Astrocyte (in vitro differentiated cells and primary cell): ENCODE results near the gene CHRNA4. TPM values are rescaled to one million over a fixed set of nuclear protein-coding genes. Genes with fewer than 3 reads are reported as not detected.

ENCODE experiments used
- DNase-seq: peaks from one replicate; pipeline ENCODE4 v3.0.0-alpha.2; 2010; ENCODE audit warnings: low read depth
- FAIRE-seq: peaks from 2 replicates; lab custom pipeline; 2011; peaks lifted over from hg19 to GRCh38; lab: Jason Lieb, UNC
- H2AFZ ChIP-seq: 2 replicates; pipeline ENCODE4 v1.6.0; 2012; ENCODE audit warnings: low read depth, low read length, inconsistent platforms
- H3K27ac ChIP-seq: 2 replicates; pipeline ENCODE4 v1.5.1; 2011; ENCODE audit warnings: low read depth, low read length, inconsistent platforms
- H3K27me3 ChIP-seq: 2 replicates; pipeline ENCODE4 v1.6.0; 2011; ENCODE audit warnings: low read length, inconsistent platforms; ENCODE audit not compliant: insufficient read depth
- H3K36me3 ChIP-seq: 2 replicates; pipeline ENCODE4 v1.5.1; 2011; ENCODE audit warnings: low read length, inconsistent platforms; ENCODE audit not compliant: insufficient read depth
- H3K4me1 ChIP-seq: 2 replicates; pipeline ENCODE4 v1.5.1; 2011; ENCODE audit warnings: low read length, inconsistent platforms; ENCODE audit not compliant: insufficient read depth
- H3K4me2 ChIP-seq: 2 replicates; pipeline ENCODE4 v1.6.0; 2012; ENCODE audit warnings: low read length, inconsistent platforms
- H3K4me3 ChIP-seq: 2 replicates; pipeline ENCODE4 v1.5.1; 2011; ENCODE audit warnings: low read depth, mild to moderate bottlenecking, low read length, inconsistent platforms; ENCODE audit not compliant: insufficient read depth
- H3K79me2 ChIP-seq: 2 replicates; pipeline ENCODE4 v1.6.0; 2012; ENCODE audit warnings: mild to moderate bottlenecking, low read length, inconsistent platforms; ENCODE audit not compliant: insufficient read depth
- H3K9ac ChIP-seq: 2 replicates; pipeline ENCODE4 v1.6.0; 2012; ENCODE audit warnings: mild to moderate bottlenecking, low read length, inconsistent platforms
- H3K9me3 ChIP-seq: 2 replicates; pipeline ENCODE4 v1.5.1; 2012; ENCODE audit warnings: low read depth, mild to moderate bottlenecking, low read length, inconsistent platforms; ENCODE audit not compliant: insufficient read depth
- H4K20me1 ChIP-seq: 2 replicates; pipeline ENCODE4 v1.6.0; 2012; ENCODE audit warnings: low read length, inconsistent platforms; ENCODE audit not compliant: insufficient read depth
- H3K27ac Mint-ChIP-seq: one replicate; pipeline ENCODE4 v1.8.0; 2021; ENCODE audit warnings: mild to moderate bottlenecking, mixed read lengths; ENCODE audit not compliant: unreplicated experiment
- H3K27me3 Mint-ChIP-seq: one replicate; pipeline ENCODE4 v1.8.0; 2021; ENCODE audit warnings: low read depth, mixed read lengths; ENCODE audit not compliant: unreplicated experiment
- H3K36me3 Mint-ChIP-seq: one replicate; pipeline ENCODE4 v1.8.0; 2021; ENCODE audit warnings: low read depth, mixed read lengths; ENCODE audit not compliant: unreplicated experiment
- H3K4me1 Mint-ChIP-seq: one replicate; pipeline ENCODE4 v1.8.0; 2021; ENCODE audit warnings: low read depth, mixed read lengths; ENCODE audit not compliant: unreplicated experiment
- H3K4me3 Mint-ChIP-seq: one replicate; pipeline ENCODE4 v1.8.0; 2021; ENCODE audit warnings: mild to moderate bottlenecking, moderate library complexity, mixed read lengths; ENCODE audit not compliant: unreplicated experiment
- H3K9me3 Mint-ChIP-seq: one replicate; pipeline ENCODE4 v1.8.0; 2021; ENCODE audit warnings: mild to moderate bottlenecking, mixed read lengths; ENCODE audit not compliant: unreplicated experiment
- CTCF ChIP-seq: IDR thresholded peaks from 2 replicates; pipeline ENCODE4 v1.5.1; 2011; ENCODE audit warnings: low read depth, mild to moderate bottlenecking, inconsistent platforms, low read length, moderate library complexity; ENCODE audit not compliant: insufficient read depth
- EZH2 ChIP-seq: IDR thresholded peaks from 2 replicates; pipeline ENCODE4 v1.6.1; 2012; ENCODE audit warnings: mild to moderate bottlenecking, low read length, inconsistent platforms; ENCODE audit not compliant: insufficient read depth
- total RNA-seq: library from RNA; stranded (reverse); gene quantifications from 2 replicates; pipeline ENCODE4 v1.2.1, GENCODE V29; 2021

The CHRNA4 gene
- total RNA-seq, 1 donor from 2014 or later = 1.8 TPM

- Histone ChIP-seq H3K4me2 (no peak overlapping the region), H2AFZ (no peak overlapping the region), H3K9ac (no peak overlapping the region), H3K4me1 (no peaks in the 10 kb centered on the region), H4K20me1 (peaks cover 41% of the 10 kb centered on the region), H3K27ac (no peak overlapping the region), H3K9me3 (no peaks in the 10 kb centered on the region), H3K27me3 (peaks cover 17% of the 10 kb centered on the region), H3K4me3 (no peak overlapping the region), H3K36me3 (no peaks in the 10 kb centered on the region), H3K79me2 (no peaks in the 10 kb centered on the region)
- Mint-ChIP-seq H3K4me3 (no peak overlapping the region), H3K9me3 (no peaks in the 10 kb centered on the region), H3K36me3 (peaks cover 2% of the 10 kb centered on the region), H3K27ac (peak overlapping the region; percentile 34), H3K27me3 (peaks cover 2% of the 10 kb centered on the region), H3K4me1 (peaks cover 5% of the 10 kb centered on the region)
- no peak for DNase-seq
- FAIRE-seq = no peak
- TF ChIP-seq EZH2 (no peak), CTCF (no peak)
Observed at GRCh38 chr20:63293456-63293855, 67.7 kb downstream of the CHRNA4 start.

Other genes starting within 250 kb of the CHRNA4 start
- gene YTHDF1, start 145.2 kb downstream of the CHRNA4 start, total RNA-seq = 98.9 and 107 TPM in 2 replicates
- gene BIRC7, start 125.4 kb downstream of the CHRNA4 start, total RNA-seq = 2.9 and 3.3 TPM in 2 replicates
- 146 and 162 TPM in 2 replicates for gene NKAIN4, start 106.9 kb downstream of the CHRNA4 start, total RNA-seq
- 220 and 225 TPM in 2 replicates for gene ARFGAP1, start 88.5 kb downstream of the CHRNA4 start, total RNA-seq
- 3.1 and 5.0 TPM in 2 replicates for gene COL20A1, start 68.2 kb downstream of the CHRNA4 start, total RNA-seq
- 11.5 and 11.9 TPM in 2 replicates for gene KCNQ2, start 111.3 kb upstream of the CHRNA4 start, total RNA-seq
- 31.8 and 37.6 TPM in 2 replicates for gene EEF1A2, start 137.7 kb upstream of the CHRNA4 start, total RNA-seq
- gene PPDPF, start 159.4 kb upstream of the CHRNA4 start, total RNA-seq = 251 and 268 TPM in 2 replicates
- gene PTK6, start 176.0 kb upstream of the CHRNA4 start, total RNA-seq = 0.18 TPM in 1 of 2 replicates, not detected in the other
- 0.14 TPM in 1 of 2 replicates, not detected in the other for gene SRMS, start 186.4 kb upstream of the CHRNA4 start, total RNA-seq
- 0.19 and 0.20 TPM in 2 replicates for gene FNDC11, start 192.8 kb upstream of the CHRNA4 start, total RNA-seq
- gene HELZ2, start 212.9 kb upstream of the CHRNA4 start, total RNA-seq = 188 and 200 TPM in 2 replicates